Measurements from ENCODE around the gene SEC23B.

DNA sequence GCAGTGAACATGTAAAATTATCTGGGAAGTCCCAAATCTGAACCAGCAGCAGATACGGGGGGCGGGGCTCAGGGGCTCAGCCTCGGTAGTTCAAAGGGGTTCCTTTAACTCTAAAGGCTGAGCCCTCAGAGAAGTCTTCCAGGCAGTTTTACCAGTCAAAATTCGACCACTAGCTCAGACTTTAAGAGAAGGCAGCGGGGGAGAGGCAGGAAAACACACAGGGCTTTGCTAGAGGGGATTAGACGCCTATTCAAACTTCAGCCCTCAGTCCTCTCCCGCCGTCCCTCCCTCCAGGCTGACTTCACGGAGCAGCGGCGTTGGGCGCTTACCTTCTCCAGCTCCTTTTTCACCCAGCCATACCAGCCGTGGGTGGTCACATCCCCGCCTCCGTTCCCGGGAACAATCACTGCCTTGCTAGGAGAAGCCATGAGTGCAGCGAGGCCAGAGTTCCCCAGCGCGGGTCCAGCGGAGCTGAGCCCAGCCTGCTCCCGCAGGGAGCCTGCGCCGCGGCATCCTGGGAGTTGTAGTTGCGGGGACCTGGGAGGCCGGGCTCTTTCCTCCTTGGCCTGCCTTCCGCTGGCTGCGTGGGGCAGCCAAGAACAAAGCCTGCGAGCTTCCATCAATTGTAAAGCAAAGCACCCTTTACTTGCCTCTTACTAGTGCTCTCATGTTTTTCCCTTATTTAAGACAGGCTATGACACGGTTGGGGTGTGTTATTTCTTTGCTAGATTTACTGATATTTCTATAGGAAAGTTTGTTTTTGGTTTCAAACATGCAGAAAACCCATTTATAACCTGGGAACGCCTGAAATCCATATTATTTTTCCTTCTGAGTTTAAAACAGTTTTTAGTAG, 10.8 kb upstream of the SEC23B start, which contains the start of gene RBBP9:
- TF ChIP-seq POLR2A (IDR thresholded peaks at IDR 0.05) = no peak
- TF ChIP-seq, protein P1, sequence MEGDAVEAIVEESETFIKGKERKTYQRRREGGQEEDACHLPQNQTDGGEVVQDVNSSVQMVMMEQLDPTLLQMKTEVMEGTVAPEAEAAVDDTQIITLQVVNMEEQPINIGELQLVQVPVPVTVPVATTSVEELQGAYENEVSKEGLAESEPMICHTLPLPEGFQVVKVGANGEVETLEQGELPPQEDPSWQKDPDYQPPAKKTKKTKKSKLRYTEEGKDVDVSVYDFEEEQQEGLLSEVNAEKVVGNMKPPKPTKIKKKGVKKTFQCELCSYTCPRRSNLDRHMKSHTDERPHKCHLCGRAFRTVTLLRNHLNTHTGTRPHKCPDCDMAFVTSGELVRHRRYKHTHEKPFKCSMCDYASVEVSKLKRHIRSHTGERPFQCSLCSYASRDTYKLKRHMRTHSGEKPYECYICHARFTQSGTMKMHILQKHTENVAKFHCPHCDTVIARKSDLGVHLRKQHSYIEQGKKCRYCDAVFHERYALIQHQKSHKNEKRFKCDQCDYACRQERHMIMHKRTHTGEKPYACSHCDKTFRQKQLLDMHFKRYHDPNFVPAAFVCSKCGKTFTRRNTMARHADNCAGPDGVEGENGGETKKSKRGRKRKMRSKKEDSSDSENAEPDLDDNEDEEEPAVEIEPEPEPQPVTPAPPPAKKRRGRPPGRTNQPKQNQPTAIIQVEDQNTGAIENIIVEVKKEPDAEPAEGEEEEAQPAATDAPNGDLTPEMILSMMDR (IDR thresholded peaks at IDR 0.05) = no peak

Measured in lower leg skin (tissue), 3 donors.